Adrenal gland (tissue), 5 donors: Measurements from ENCODE around the gene TREM2.

ENCODE experiments used
- CTCF ChIP-seq, 6 experiments: fragments of 450-650 bp in 4 of 6; fragments of 200-600 bp in 2 of 6; sonication (generic) in 1 of 6; IDR thresholded peaks; 1 replicate in 5 of 6; 2 replicates in 1 of 6; pipeline versions ENCODE4 v1.5.1 to v1.8.0; 2016 to 2021; ENCODE audit warnings: antibody characterized with exemption in 6 of 6, mild to moderate bottlenecking in 2 of 6, moderate library complexity in 1 of 6
- POLR2A ChIP-seq, 2 donors: fragments of 450-650 bp; IDR thresholded peaks; one replicate each; pipeline ENCODE4 v1.6.1; 2017; ENCODE audit warnings: antibody characterized with exemption in 2 of 2, mild to moderate bottlenecking in 2 of 2, moderate library complexity in 1 of 2
- donor health status: DM: no; HTN: no; CAD: no.

- TF ChIP-seq CTCF (IDR thresholded peaks at IDR 0.05) (no peak), POLR2A (IDR thresholded peaks at IDR 0.05) (no peak)
These were observed 41.2 kb upstream of the TREM2 start for GRCh38 chr6:41204156-41204555.
